GM12801 (cell line): ENCODE data around the gene SPATA2.

ENCODE experiments used
- CTCF ChIP-seq: IDR thresholded peaks from one replicate; pipeline ENCODE4 v1.5.1; 2011; ENCODE audit warnings: control low read depth; ENCODE audit not compliant: insufficient read length; ENCODE audit errors: extremely low read depth

SPATA2 gene

GRCh38 chr20:49889001-49889934 is 26.1 kb downstream of the SPATA2 start:
- no peak for TF ChIP-seq CTCF

GRCh38 chr20:49888212-49889000 is 26.9 kb downstream of the SPATA2 start:
- TF ChIP-seq CTCF: no peak

- TF ChIP-seq CTCF: no peak
Measured at GRCh38 chr20:49887251-49888211, 27.8 kb downstream of the SPATA2 start.

- no peak for TF ChIP-seq CTCF
Measured at GRCh38 chr20:49886571-49887213, 28.6 kb downstream of the SPATA2 start.

- TF ChIP-seq CTCF: no peak
Measured at GRCh38 chr20:49885558-49886332, 29.6 kb downstream of the SPATA2 start.

GRCh38 chr20:49883246-49883802 is 32.0 kb downstream of the SPATA2 start:
- no peak for TF ChIP-seq CTCF
